ENCODE results near the gene MAPK8IP1. TPM values are rescaled to one million over a fixed set of nuclear protein-coding genes. Genes with fewer than 3 reads are reported as not detected.

MAPK8IP1 gene
- 3.5 and 6.1 TPM in 2 replicates for total RNA-seq

GRCh38 chr11:45885274-45885920 lies at the start of gene MAPK8IP1:
TSS of gene MAPK8IP1 (plus strand) at chr11:45885651. CDS start at chr11:45885821, 170 bp downstream.

DNA sequence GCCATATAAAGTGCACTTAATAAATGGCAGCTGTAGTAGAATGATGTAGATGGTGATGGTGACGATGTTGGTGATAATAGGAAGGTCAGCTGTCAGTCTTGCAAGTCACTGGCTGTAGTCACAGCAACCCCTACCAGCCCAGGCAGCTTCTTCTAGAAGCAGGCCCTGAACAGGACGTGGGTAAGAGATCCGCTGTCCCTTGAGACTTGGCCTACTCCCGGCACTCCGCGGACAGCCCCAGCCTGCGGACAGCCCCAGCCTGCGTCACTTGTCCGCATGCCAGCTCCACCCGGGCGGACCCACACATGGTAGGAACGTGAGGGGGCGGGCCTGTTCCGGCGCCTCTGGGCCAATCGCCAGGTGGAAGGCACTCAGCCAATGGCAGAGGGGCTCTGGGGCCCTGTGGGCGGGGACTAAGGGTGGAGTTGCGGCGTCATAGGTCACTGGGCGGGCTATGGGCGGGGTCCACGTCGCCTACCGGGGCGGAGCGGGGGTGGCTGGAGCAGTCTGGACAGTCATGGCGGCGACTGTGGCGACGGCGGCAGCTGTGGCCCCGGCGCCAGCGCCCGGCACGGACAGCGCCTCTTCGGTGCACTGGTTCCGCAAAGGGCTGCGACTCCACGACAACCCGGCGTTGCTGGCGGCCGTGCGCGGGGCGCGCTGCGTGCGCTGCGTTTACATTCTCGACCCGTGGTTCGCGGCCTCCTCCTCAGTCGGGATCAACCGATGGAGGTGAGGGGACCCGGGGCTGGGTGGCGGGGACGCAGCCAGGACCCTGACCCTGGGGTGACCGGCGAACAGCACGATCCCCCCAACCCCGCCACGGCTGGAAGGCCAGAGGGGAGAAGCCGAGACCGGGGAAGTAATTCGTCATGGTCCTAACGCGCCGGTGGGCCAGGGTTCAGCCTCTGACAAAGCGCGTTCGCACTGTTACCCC lies 38.2 kb upstream of the MAPK8IP1 start, which contains the start of gene CRY2:
Gene CRY2, plus strand, starts transcription at position 502 of the 937 bp plus-strand sequence. Its CDS starts 16 bp downstream, at position 518.

GRCh38 chr11:45906965-45907611 lies 21.6 kb downstream of the MAPK8IP1 start, which contains the start of gene FREY1:
TSS of gene FREY1 (minus strand) at chr11:45907271. CDS start at chr11:45907245, 26 bp downstream.

DNA sequence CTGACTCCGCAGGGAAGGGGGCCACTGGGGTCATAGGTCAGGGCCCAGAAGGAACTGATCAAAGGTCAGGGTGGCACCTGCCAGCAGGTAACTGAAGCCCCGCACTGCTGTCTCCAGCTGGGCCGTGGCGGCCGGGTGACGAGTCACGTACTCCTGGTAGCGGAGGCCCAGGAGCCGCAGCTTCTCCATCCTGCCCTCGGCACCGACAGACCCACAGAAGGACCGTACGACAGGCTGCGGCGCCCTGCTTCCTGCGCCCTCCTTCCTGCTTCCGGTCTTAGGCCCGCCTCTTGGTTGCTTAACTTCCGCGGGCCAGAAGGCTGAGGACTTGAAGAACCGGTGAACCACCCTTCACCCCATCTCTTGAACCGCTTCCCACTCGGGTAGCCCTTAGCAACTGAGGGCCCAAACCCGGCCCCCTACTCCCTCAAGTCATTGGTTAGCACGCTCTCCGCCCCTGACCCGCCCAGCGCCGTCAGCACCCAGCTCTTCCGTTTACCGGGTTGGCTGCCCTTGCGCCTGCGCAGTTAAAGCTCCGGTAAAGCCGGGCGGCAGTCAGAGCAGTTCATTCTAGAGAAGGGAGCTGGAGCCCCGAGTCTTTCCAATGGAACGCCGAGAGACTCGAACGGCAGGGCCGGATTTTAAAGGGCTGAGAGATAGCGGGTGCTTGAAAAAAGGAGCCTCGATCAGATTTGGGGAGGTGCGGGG lies 32.3 kb downstream of the MAPK8IP1 start, which contains the start of gene PEX16:
Gene PEX16, minus strand, starts transcription at position 255 of the 708 bp plus-strand sequence. Its CDS starts 66 bp downstream, at position 189.

GRCh38 chr11:45922425-45923082 lies 37.1 kb downstream of the MAPK8IP1 start, which contains the start of gene LARGE2:
TSS of gene LARGE2 (plus strand) at chr11:45922656. CDS start at chr11:45922883, 227 bp downstream.

Other genes starting within 250 kb of the MAPK8IP1 start
- 48.1 and 58.4 TPM in 2 replicates for gene CHST1, start 220.0 kb upstream of the MAPK8IP1 start, total RNA-seq
- 7.6 and 11.0 TPM in 2 replicates for gene SLC35C1, start 80.5 kb upstream of the MAPK8IP1 start, total RNA-seq
- gene CRY2, start 38.2 kb upstream of the MAPK8IP1 start, total RNA-seq: 7.8 and 10.1 TPM in 2 replicates
- gene FREY1, start 21.6 kb downstream of the MAPK8IP1 start, total RNA-seq: 0.43 and 0.93 TPM in 2 replicates
- gene PEX16, start 32.2 kb downstream of the MAPK8IP1 start, total RNA-seq: 21.0 and 21.3 TPM in 2 replicates
- not detected in 2 replicates for gene LARGE2, start 37.0 kb downstream of the MAPK8IP1 start, total RNA-seq
- gene PHF21A, start 235.8 kb downstream of the MAPK8IP1 start, total RNA-seq: 18.1 and 23.5 TPM in 2 replicates